ENCODE data around the gene KLHL29. TPM values are rescaled to one million over a fixed set of nuclear protein-coding genes. Genes with fewer than 3 reads are reported as not detected.

Gene KLHL29
- total RNA-seq, 1 experiment from 2014 or later, result 3.4 TPM

- H3K27me3 ChIP-seq (ENCODE audit: insufficient read depth, low read depth), result no peaks in the 10 kb centered on the region
- POLR2A ChIA-PET (ENCODE audit: unreplicated experiment), result no interaction called here
These were observed 28.7 kb downstream of the KLHL29 start for GRCh38 chr2:23413641-23414040.

GRCh38 chr2:23414106-23414505 lies 29.1 kb downstream of the KLHL29 start:
- Histone ChIP-seq H3K9me2 (ENCODE audit: insufficient read depth) (no peaks in the 10 kb centered on the region), H2AFZ (no peak overlapping the region), H3K9me3 (ENCODE audit: insufficient read depth, low read depth) (no peaks in the 10 kb centered on the region), H3K4me2 (no peak overlapping the region), H3K4me3 (no peak overlapping the region), H3K36me3 (ENCODE audit: low read depth) (no peaks in the 10 kb centered on the region), H4K20me1 (ENCODE audit: insufficient read depth) (no peaks in the 10 kb centered on the region), H3K27me3 (ENCODE audit: insufficient read depth, low read depth) (no peaks in the 10 kb centered on the region), H3K27ac (no peak overlapping the region), H3K79me2 (ENCODE audit: low read depth) (no peaks in the 10 kb centered on the region), H3K4me1 (replicated peaks; ENCODE audit: insufficient read depth) (peaks cover 17% of the 10 kb centered on the region), H3F3A (ENCODE audit: insufficient read depth, low read depth) (0 out of 2 replicates have a peak, but pooled peaks cover 3% of the 10 kb centered on the region)
- TF ChIP-seq EZH2 (IDR thresholded peaks at IDR 0.05; ENCODE audit: low read depth) (no peak), CTCF (conservative IDR thresholded peaks at IDR 0.05) (no peak)
- no TSS peak for BruUV-seq (replicated peaks)
- ChIA-PET CTCF (no interaction called here), POLR2A (ENCODE audit: unreplicated experiment) (no interaction called here)
- intact Hi-C loops (cut with micrococcal nuclease; ENCODE audit: unreplicated experiment), result no loop called here
- no peak for DNase-seq

More at GRCh38 chr2:23413641-23414040, 28.7 kb downstream of the KLHL29 start:
- no peak for TF ChIP-seq EZH2 (IDR thresholded peaks at IDR 0.05; ENCODE audit: low read depth)
- TF ChIP-seq CTCF (conservative IDR thresholded peaks at IDR 0.05), result no peak
- intact Hi-C loops (cut with micrococcal nuclease; ENCODE audit: unreplicated experiment), result no loop called here
- CTCF ChIA-PET, result no interaction called here
- no peak overlapping the region for H3K4me2 ChIP-seq
- no peaks in the 10 kb centered on the region for H4K20me1 ChIP-seq (ENCODE audit: insufficient read depth)
- peaks cover 17% of the 10 kb centered on the region for H3K4me1 ChIP-seq (replicated peaks; ENCODE audit: insufficient read depth)
- H3F3A ChIP-seq (ENCODE audit: insufficient read depth, low read depth), result 0 out of 2 replicates have a peak, but pooled peaks cover 3% of the 10 kb centered on the region
- H3K9me2 ChIP-seq (ENCODE audit: insufficient read depth), result no peaks in the 10 kb centered on the region
- H3K36me3 ChIP-seq (ENCODE audit: low read depth), result no peaks in the 10 kb centered on the region
- H2AFZ ChIP-seq, result no peak overlapping the region
- H3K9me3 ChIP-seq (ENCODE audit: insufficient read depth, low read depth), result no peaks in the 10 kb centered on the region
- no peak for DNase-seq
- H3K79me2 ChIP-seq (ENCODE audit: low read depth), result no peaks in the 10 kb centered on the region
- H3K4me3 ChIP-seq, result no peak overlapping the region
- H3K27ac ChIP-seq, result no peak overlapping the region
- BruUV-seq (replicated peaks), result no TSS peak

- no peaks in the 10 kb centered on the region for H3K36me3 ChIP-seq (ENCODE audit: low read depth)
- intact Hi-C loops (cut with micrococcal nuclease; ENCODE audit: unreplicated experiment), result no loop called here
- ChIA-PET CTCF (no interaction called here), POLR2A (ENCODE audit: unreplicated experiment) (no interaction called here)
- no peak overlapping the region for H3K4me2 ChIP-seq
- H3K27me3 ChIP-seq (ENCODE audit: insufficient read depth, low read depth), result no peaks in the 10 kb centered on the region
- H2AFZ ChIP-seq, result no peak overlapping the region
- peaks cover 17% of the 10 kb centered on the region for H3K4me1 ChIP-seq (replicated peaks; ENCODE audit: insufficient read depth)
- TF ChIP-seq CTCF (conservative IDR thresholded peaks at IDR 0.05) (no peak), EZH2 (IDR thresholded peaks at IDR 0.05; ENCODE audit: low read depth) (no peak)
- H3F3A ChIP-seq (ENCODE audit: insufficient read depth, low read depth), result 0 out of 2 replicates have a peak, but pooled peaks cover 3% of the 10 kb centered on the region
- no peaks in the 10 kb centered on the region for H3K9me3 ChIP-seq (ENCODE audit: insufficient read depth, low read depth)
- BruUV-seq (replicated peaks), result no TSS peak
- H3K9me2 ChIP-seq (ENCODE audit: insufficient read depth), result no peaks in the 10 kb centered on the region
- no peak overlapping the region for H3K4me3 ChIP-seq
- no peaks in the 10 kb centered on the region for H4K20me1 ChIP-seq (ENCODE audit: insufficient read depth)
- DNase-seq, result no peak
- H3K27ac ChIP-seq, result no peak overlapping the region
- H3K79me2 ChIP-seq (ENCODE audit: low read depth), result no peaks in the 10 kb centered on the region
These were observed 29.9 kb downstream of the KLHL29 start for GRCh38 chr2:23414871-23415270.
